Body of pancreas (tissue), 4 donors: ENCODE measurements around the gene TRIM47. TPM values are rescaled to one million over a fixed set of nuclear protein-coding genes. Genes with fewer than 3 reads are reported as not detected.
A peak's percentile ranks its signal among the peaks of the same experiment; 100 is the strongest.

Experiments used
- ATAC-seq: fragments of 150-250 bp; one replicate; pipeline ENCODE4 v1.9.1; 2016
- DNase-seq, 4 donors: peaks; one replicate each; pipeline ENCODE4 v3.0.0-alpha.2; 2019
- H3K27ac ChIP-seq, 4 donors: fragments of 200-600 bp; sonication (generic); 1 replicate in 3 of 4; 2 replicates in 1 of 4; pipeline versions ENCODE4 v1.5.1 to v1.6.1; 2016 to 2019; ENCODE audit warnings: mild to moderate bottlenecking in 1 of 4, mixed read lengths in 1 of 4, moderate library complexity in 1 of 4
- H3K27me3 ChIP-seq, 2 donors: fragments of 200-600 bp; sonication (generic); one replicate each; pipeline ENCODE4 v1.6.0; 2016; ENCODE audit warnings: mild to moderate bottlenecking in 1 of 2
- H3K36me3 ChIP-seq, 2 donors: fragments of 200-600 bp; sonication (generic); replicated peaks in 1 of 2; 2 replicates each; pipeline ENCODE4 v1.5.1; 2016; ENCODE audit warnings: low read depth in 2 of 2; ENCODE audit not compliant: insufficient read depth in 1 of 2
- H3K4me1 ChIP-seq: fragments of 200-600 bp; sonication (generic); one replicate; pipeline ENCODE4 v1.6.0; 2016
- H3K4me3 ChIP-seq, 2 donors: fragments of 200-600 bp; sonication (generic); 1 replicate in 1 of 2; 2 replicates in 1 of 2; pipeline ENCODE4 v1.5.1; 2016 to 2019
- H3K9me3 ChIP-seq, 3 donors: fragments of 200-600 bp; sonication (generic); 1 replicate in 2 of 3; 2 replicates in 1 of 3; pipeline ENCODE4 v1.5.1; 2016
- POLR2A ChIP-seq, 3 donors: fragments of 450-650 bp; IDR thresholded peaks; one replicate each; pipeline ENCODE4 v1.6.1; 2016; ENCODE audit warnings: antibody characterized with exemption in 3 of 3, mild to moderate bottlenecking in 2 of 3
- WGBS, 2 donors: methylation state at CpG; one replicate each; pipeline ENCODE4 v1.1.5; 2017; 5-methylcytosine and 5-hydroxymethylcytosine counted together
- intact Hi-C: fragments of 100-400 bp; cut with DNase I; formaldehyde crosslinking; loops from one replicate; pipeline ENCODE4 v1.15.1; 2023
- total RNA-seq, 2 donors: library from RNA; depleted of rRNA; stranded (reverse); fragments of >200 nt; gene quantifications; one replicate each; pipeline ENCODE4 v1.1.0, GENCODE V29; 2016
- TF ChIP-seq, protein P1 (sequence below), 7 experiments: fragments of 450-650 bp in 4 of 7; fragments of 200-600 bp in 3 of 7; sonication (generic) in 3 of 7; IDR thresholded peaks; one replicate each; pipeline ENCODE4 v1.5.1; 2016 to 2019; ENCODE audit warnings: antibody characterized with exemption in 7 of 7

TRIM47 gene, protein sequence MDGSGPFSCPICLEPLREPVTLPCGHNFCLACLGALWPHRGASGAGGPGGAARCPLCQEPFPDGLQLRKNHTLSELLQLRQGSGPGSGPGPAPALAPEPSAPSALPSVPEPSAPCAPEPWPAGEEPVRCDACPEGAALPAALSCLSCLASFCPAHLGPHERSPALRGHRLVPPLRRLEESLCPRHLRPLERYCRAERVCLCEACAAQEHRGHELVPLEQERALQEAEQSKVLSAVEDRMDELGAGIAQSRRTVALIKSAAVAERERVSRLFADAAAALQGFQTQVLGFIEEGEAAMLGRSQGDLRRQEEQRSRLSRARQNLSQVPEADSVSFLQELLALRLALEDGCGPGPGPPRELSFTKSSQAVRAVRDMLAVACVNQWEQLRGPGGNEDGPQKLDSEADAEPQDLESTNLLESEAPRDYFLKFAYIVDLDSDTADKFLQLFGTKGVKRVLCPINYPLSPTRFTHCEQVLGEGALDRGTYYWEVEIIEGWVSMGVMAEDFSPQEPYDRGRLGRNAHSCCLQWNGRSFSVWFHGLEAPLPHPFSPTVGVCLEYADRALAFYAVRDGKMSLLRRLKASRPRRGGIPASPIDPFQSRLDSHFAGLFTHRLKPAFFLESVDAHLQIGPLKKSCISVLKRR
- total RNA-seq, result 10 to 100 TPM; 39.6 to 41.8 TPM

DNA sequence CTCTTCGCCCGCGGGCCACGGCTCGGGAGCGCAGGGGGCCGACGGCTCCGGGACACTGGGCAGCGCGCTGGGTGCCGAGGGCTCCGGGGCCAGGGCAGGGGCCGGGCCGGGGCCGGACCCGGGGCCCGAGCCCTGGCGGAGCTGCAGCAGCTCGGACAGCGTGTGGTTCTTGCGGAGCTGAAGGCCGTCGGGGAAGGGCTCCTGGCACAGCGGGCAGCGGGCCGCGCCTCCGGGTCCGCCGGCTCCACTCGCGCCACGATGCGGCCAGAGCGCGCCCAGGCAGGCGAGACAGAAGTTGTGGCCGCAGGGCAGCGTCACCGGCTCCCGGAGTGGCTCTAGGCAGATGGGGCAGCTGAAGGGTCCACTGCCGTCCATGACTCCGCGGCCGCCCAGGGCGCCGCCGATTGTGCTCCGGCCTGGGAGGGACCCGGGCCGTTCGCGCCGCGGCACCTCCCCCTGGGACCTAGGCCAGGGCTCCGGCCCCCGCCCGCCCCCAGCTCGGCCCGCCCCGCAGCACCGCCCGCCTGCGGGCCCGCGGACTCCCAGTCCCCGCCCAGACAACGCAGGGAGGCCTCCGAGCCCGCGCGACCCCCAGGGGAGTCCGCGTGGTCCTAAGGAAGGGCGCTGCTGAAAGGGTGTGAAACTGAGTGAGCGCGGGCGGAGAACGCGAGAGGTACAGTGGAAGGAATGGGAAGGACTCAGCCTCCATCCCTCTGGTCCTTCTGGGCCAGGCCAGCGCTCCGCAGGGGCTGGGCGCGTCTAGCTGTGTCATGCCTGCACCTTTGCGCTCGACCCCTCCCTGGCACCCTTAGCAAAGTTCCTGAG lies at the start of gene TRIM47:
Gene TRIM47, minus strand, starts transcription at position 408 of the 825 bp plus-strand sequence. Its CDS starts 33 bp downstream, at position 375.
- no peaks in the 10 kb centered on the region for H3K27me3 ChIP-seq
- H3K9me3 ChIP-seq, result no peaks in the 10 kb centered on the region
- ATAC-seq (peak; percentile 37), DNase-seq (peak; percentile 56 to 73 (median 66))
- peaks cover 40% of the 10 kb centered on the region for H3K4me1 ChIP-seq
- peak within 1 kb of the TSS in 1 of 2 donors; percentile 27 for H3K4me3 ChIP-seq
- peak; percentile 68 to 81 (median 72) for TF ChIP-seq POLR2A (IDR thresholded peaks at IDR 0.05)
- TF ChIP-seq, protein P1, sequence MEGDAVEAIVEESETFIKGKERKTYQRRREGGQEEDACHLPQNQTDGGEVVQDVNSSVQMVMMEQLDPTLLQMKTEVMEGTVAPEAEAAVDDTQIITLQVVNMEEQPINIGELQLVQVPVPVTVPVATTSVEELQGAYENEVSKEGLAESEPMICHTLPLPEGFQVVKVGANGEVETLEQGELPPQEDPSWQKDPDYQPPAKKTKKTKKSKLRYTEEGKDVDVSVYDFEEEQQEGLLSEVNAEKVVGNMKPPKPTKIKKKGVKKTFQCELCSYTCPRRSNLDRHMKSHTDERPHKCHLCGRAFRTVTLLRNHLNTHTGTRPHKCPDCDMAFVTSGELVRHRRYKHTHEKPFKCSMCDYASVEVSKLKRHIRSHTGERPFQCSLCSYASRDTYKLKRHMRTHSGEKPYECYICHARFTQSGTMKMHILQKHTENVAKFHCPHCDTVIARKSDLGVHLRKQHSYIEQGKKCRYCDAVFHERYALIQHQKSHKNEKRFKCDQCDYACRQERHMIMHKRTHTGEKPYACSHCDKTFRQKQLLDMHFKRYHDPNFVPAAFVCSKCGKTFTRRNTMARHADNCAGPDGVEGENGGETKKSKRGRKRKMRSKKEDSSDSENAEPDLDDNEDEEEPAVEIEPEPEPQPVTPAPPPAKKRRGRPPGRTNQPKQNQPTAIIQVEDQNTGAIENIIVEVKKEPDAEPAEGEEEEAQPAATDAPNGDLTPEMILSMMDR (IDR thresholded peaks at IDR 0.05), result peak in 3 of 7 experiments; percentile 40 to 44 (median 41)
- intact Hi-C loops, result no loop called here
- WGBS, 2 donors, result 1 to 10% methylated on average over 2 to 64 of the region's 87 CpGs
- H3K27ac ChIP-seq, result peak within 1 kb of the TSS; percentile 93 to 99 (median 93)
- H3K36me3 ChIP-seq, result no peaks in the 10 kb centered on the region

DNA sequence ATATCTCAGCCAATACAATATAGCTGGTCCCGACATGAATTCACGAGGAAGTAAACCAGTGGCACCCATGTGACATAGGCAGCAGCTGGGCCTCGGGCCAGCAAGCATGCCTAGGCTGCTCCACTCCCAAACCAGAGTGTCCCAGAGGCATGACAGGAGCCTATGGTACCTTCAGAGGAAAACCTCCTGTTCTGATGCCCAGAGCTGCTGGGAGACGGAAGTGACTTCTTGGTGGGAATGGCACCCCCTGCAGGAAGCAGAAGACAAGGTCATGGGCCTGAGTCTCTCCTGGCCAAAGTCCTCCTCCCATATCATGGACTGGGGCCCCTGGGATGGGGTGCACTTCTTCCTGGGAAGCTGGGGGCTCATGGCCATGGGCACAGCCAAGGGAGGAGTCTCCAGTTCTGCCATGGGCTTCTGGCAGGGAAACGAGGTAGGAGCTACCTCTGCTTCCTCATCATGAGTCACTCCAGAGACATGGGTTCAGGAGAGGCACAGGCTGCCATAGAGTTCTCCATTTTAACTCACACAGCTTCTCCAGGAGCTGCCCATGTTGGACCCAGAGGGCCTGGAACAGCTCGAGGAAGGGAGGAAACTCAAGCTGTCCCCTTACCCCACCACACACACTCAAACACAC lies 49.0 kb upstream of the TRIM47 start:
- H3K9me3 ChIP-seq, result no peaks in the 10 kb centered on the region
- no peak for ATAC-seq
- no peaks in the 10 kb centered on the region for H3K36me3 ChIP-seq
- intact Hi-C loops, result no loop called here
- no peak for TF ChIP-seq POLR2A (IDR thresholded peaks at IDR 0.05)
- TF ChIP-seq, protein P1 (IDR thresholded peaks at IDR 0.05), result peak in 3 of 7 experiments; percentile 16 to 27 (median 27)
- 62 to 76% methylated on average over 5 to 6 of the region's 6 CpGs for WGBS, 2 donors
- H3K27me3 ChIP-seq, result no peaks in the 10 kb centered on the region
- DNase-seq, result peak in 2 of 4 donors; percentile 33
- H3K27ac ChIP-seq, result no peak overlapping the region
- H3K4me3 ChIP-seq, result no peak overlapping the region
- no peaks in the 10 kb centered on the region for H3K4me1 ChIP-seq

DNA sequence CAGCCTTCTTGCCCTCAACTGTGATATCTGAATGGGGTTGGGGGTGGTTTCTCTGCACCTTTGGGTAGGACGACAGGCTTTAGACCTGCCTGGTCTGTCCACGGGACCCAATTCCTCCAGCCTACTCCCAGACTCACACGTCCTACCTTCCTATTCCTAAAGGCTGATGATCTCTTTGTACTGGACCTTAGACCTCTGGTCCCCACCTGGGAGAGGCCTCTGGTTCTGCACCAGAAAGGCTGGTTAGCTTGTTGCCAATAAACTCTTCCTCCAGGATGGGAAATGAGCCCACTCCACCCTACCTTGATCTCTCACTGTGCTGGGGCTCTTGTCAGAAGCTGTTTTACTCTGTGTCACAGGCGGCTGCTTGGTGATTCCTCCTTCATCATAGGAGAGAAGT lies 48.1 kb upstream of the TRIM47 start:
- Histone ChIP-seq H3K27ac (no peak overlapping the region), H3K4me1 (no peaks in the 10 kb centered on the region), H3K4me3 (no peak overlapping the region), H3K27me3 (no peaks in the 10 kb centered on the region), H3K36me3 (no peaks in the 10 kb centered on the region), H3K9me3 (no peaks in the 10 kb centered on the region)
- intact Hi-C loops, result no loop called here
- ATAC-seq (no peak), DNase-seq (no peak)
- TF ChIP-seq, protein P1 (IDR thresholded peaks at IDR 0.05), result no peak
- no peak for TF ChIP-seq POLR2A (IDR thresholded peaks at IDR 0.05)
- WGBS, 2 donors, result 90 to 96% methylated on average over 4 of the region's 4 CpGs

DNA sequence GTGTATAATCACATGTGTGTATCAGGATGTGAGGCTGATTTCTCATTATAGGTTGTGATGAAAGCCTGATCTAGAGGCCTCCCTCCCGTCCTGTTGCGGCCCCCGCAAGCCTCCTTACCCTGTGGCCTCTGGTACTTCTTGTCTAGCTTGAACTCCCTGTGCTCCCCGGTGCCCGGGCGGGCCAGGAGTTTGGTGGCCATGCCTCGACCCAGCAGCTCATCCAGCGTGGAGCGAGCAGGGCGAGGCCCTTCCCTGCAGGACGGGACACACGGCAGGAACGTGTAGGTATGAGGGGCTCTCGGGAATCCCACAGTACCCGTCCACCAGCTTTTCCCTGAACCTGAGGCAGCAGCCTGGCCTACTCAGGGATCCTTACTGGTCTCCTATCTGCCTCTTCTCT lies 47.5 kb upstream of the TRIM47 start:
- Histone ChIP-seq H3K27ac (no peak overlapping the region), H3K27me3 (no peaks in the 10 kb centered on the region), H3K4me1 (no peaks in the 10 kb centered on the region), H3K4me3 (no peak overlapping the region), H3K36me3 (no peaks in the 10 kb centered on the region), H3K9me3 (no peaks in the 10 kb centered on the region)
- intact Hi-C loops, result no loop called here
- DNase-seq (no peak), ATAC-seq (no peak)
- no peak for TF ChIP-seq POLR2A (IDR thresholded peaks at IDR 0.05)
- TF ChIP-seq, protein P1 (IDR thresholded peaks at IDR 0.05), result no peak
- WGBS, 2 donors, result 94 to 95% methylated on average over 12 to 15 of the region's 15 CpGs
